Measurements from ENCODE around the gene MEGF6.

DNA sequence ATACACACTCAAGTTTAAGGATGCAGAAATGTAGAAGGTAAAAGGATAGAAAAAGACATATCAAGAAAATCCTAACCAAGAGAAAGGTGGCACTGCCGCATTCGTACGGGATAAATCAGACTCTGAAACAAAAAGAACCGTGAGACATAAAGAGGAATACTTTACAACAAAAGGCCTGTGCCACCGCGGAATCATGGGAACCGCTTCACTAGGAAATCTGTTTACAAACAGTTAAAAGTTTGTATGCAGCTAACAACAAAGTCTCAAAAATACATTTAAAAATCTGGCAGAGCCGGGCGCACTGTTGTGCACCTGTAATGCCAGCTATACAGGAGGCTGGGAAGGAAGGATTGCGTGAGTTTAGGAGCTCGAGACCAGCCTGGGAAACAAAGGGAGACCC lies 30.5 kb upstream of the MEGF6 start:
- TF ChIP-seq PATZ1 (CRISPR knock-in tag; IDR thresholded peaks at IDR 0.05; ENCODE audit: borderline replicate concordance) (no peak), ISL1 (CRISPR knock-in tag; IDR thresholded peaks at IDR 0.05) (no peak), ZFP3 (CRISPR knock-in tag; IDR thresholded peaks at IDR 0.05) (no peak), ARNTL (CRISPR knock-in tag; IDR thresholded peaks at IDR 0.05; ENCODE audit: borderline replicate concordance, low read depth) (no peak), ZNF8 (CRISPR knock-in tag; IDR thresholded peaks at IDR 0.05) (no peak), ZFP30 (CRISPR knock-in tag; IDR thresholded peaks at IDR 0.05) (no peak), TOX (CRISPR knock-in tag; IDR thresholded peaks at IDR 0.05; ENCODE audit: borderline replicate concordance) (no peak), ESRRG (CRISPR knock-in tag; IDR thresholded peaks at IDR 0.05) (no peak), RARB (CRISPR knock-in tag; IDR thresholded peaks at IDR 0.05) (no peak), OSR1 (CRISPR knock-in tag; IDR thresholded peaks at IDR 0.05) (no peak), SNAI2 (CRISPR knock-in tag; IDR thresholded peaks at IDR 0.05) (no peak), GLIS3 (CRISPR knock-in tag; IDR thresholded peaks at IDR 0.05) (no peak), POU6F1 (CRISPR knock-in tag; IDR thresholded peaks at IDR 0.05; ENCODE audit: borderline replicate concordance, low read depth) (no peak)
- TF ChIP-seq, protein P1, sequence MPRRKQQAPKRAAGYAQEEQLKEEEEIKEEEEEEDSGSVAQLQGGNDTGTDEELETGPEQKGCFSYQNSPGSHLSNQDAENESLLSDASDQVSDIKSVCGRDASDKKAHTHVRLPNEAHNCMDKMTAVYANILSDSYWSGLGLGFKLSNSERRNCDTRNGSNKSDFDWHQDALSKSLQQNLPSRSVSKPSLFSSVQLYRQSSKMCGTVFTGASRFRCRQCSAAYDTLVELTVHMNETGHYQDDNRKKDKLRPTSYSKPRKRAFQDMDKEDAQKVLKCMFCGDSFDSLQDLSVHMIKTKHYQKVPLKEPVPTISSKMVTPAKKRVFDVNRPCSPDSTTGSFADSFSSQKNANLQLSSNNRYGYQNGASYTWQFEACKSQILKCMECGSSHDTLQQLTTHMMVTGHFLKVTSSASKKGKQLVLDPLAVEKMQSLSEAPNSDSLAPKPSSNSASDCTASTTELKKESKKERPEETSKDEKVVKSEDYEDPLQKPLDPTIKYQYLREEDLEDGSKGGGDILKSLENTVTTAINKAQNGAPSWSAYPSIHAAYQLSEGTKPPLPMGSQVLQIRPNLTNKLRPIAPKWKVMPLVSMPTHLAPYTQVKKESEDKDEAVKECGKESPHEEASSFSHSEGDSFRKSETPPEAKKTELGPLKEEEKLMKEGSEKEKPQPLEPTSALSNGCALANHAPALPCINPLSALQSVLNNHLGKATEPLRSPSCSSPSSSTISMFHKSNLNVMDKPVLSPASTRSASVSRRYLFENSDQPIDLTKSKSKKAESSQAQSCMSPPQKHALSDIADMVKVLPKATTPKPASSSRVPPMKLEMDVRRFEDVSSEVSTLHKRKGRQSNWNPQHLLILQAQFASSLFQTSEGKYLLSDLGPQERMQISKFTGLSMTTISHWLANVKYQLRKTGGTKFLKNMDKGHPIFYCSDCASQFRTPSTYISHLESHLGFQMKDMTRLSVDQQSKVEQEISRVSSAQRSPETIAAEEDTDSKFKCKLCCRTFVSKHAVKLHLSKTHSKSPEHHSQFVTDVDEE (CRISPR knock-in tag; IDR thresholded peaks at IDR 0.05): no peak

Measured in SK-N-SH treated with all-trans-retinoic acid at 6 μM for 48 hours (cell line).